ENCODE measurements around the gene HES5. TPM values are rescaled to one million over a fixed set of nuclear protein-coding genes. Genes with fewer than 3 reads are reported as not detected.

HES5 gene
- total RNA-seq, 4 donors from 2014 or later: 0.34 to 2.8 (median 1.8) TPM; not detected in 1

DNA sequence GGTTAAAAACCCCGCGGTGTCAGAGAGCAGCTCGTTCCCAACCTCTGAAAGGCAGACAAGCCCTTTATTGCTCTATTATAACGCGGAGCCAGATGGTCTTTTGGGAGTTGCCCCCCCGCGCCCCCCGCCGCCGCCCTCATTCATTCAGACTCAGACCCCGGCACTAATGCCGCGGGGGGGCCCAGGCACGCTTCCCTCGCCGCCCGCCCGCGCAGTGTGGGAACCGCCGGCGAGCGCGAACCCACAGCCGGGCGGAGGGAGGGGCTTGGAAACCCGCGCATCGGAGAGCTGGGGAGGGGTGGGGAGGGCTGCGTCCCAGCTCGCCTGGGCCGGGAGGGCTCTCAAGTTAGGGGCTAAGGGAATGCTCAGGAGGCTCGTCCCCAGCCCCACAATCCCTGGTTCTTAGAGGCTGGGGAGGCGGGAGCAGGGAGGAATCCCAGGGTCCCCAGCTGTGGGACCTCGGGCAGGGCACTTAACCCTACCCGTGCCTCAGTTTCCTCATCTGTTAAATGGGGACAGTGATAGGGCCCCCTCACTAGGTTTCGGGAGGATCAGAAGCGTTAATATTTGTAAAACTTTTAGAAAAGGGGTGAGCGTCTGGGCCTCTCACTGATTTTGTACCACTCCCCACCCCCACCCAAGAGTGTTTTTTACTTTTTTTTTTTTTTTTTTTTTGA, 10.9 kb upstream of the HES5 start:
- no peaks in the 10 kb centered on the region for H3K27me3 ChIP-seq
- no peak for TF ChIP-seq POLR2A (IDR thresholded peaks at IDR 0.05)
- TF ChIP-seq, protein P1, sequence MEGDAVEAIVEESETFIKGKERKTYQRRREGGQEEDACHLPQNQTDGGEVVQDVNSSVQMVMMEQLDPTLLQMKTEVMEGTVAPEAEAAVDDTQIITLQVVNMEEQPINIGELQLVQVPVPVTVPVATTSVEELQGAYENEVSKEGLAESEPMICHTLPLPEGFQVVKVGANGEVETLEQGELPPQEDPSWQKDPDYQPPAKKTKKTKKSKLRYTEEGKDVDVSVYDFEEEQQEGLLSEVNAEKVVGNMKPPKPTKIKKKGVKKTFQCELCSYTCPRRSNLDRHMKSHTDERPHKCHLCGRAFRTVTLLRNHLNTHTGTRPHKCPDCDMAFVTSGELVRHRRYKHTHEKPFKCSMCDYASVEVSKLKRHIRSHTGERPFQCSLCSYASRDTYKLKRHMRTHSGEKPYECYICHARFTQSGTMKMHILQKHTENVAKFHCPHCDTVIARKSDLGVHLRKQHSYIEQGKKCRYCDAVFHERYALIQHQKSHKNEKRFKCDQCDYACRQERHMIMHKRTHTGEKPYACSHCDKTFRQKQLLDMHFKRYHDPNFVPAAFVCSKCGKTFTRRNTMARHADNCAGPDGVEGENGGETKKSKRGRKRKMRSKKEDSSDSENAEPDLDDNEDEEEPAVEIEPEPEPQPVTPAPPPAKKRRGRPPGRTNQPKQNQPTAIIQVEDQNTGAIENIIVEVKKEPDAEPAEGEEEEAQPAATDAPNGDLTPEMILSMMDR (IDR thresholded peaks at IDR 0.05): no peak
- no peaks in the 10 kb centered on the region for H3K9me3 ChIP-seq
- H3K4me1 ChIP-seq: peaks cover 0 to 5% of the 10 kb centered on the region in 2 donors
- H3K27ac ChIP-seq: no peak overlapping the region
- no peak overlapping the region for H3K4me3 ChIP-seq
- no peaks in the 10 kb centered on the region for H3K36me3 ChIP-seq
- intact Hi-C loops (cut with DNase I; ENCODE audit: low total_unique reads): no loop called here
- DNase-seq: no peak

DNA sequence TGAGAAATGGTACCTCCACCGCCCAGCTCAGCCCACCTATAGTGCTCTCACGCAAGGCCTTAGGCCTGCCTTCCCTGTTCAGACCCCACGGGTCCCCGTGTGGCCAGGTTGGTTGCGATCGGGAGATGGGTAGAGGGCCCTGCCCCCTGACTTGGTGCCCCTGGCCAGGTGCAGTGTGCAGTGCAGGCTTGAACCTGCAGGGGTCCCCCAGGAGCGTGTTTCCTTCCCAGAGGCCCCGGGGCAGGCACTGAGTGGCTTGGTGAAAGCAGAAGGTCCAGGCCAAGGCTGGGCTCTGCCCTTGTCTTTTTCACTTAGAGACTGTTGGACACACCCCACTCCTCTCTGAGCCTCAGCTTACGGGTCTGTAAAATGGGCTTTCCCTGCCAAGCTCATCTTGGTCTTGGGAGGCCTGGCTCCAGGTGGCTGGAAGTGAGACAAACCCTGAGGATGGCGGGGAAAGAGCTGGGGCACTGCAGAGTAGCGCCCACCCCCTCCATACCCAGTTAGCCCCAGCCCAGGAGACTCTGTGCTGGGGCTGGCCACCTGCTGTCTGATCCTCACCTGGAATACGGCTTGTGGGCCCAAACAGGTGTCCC, 9.3 kb upstream of the HES5 start:
- H3K27ac ChIP-seq: no peak overlapping the region
- TF ChIP-seq, protein P1 (IDR thresholded peaks at IDR 0.05): no peak
- no peak for TF ChIP-seq POLR2A (IDR thresholded peaks at IDR 0.05)
- intact Hi-C loops (cut with DNase I; ENCODE audit: low total_unique reads): no loop called here
- no peaks in the 10 kb centered on the region for H3K36me3 ChIP-seq
- peaks cover 0 to 5% of the 10 kb centered on the region in 2 donors for H3K4me1 ChIP-seq
- no peak for DNase-seq
- no peak overlapping the region for H3K4me3 ChIP-seq
- H3K9me3 ChIP-seq: no peaks in the 10 kb centered on the region
- peaks cover 0 to 7% of the 10 kb centered on the region in 2 donors for H3K27me3 ChIP-seq

DNA sequence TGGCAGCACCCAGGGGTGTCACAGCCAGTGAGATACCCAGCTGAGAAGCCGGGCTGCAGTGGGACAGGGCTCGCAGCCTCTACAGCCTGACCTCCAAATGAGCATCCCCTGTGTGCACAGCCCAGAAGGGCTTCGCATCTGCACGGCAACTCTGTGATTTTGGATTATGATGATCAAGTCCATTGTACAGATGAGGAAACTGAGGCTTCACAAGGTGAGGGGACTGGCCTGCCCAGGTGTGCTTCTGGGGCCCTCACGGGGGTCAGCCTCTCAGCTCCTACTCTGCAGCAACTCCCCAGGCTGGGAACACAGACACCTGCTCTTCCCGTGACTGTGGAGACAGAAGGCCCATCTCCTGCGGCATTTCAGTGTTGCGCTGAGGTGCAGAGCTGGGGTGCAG, 8.8 kb upstream of the HES5 start:
- Histone ChIP-seq H3K27ac (no peak overlapping the region), H3K36me3 (no peaks in the 10 kb centered on the region), H3K4me1 (peaks cover 0 to 5% of the 10 kb centered on the region in 2 donors), H3K4me3 (no peak overlapping the region), H3K9me3 (no peaks in the 10 kb centered on the region), H3K27me3 (peaks cover 0 to 7% of the 10 kb centered on the region in 2 donors)
- TF ChIP-seq, protein P1 (IDR thresholded peaks at IDR 0.05): no peak
- TF ChIP-seq POLR2A (IDR thresholded peaks at IDR 0.05): no peak
- no peak for DNase-seq
- intact Hi-C loops (cut with DNase I; ENCODE audit: low total_unique reads): no loop called here

GRCh38 chr1:2538376-2538775, 8.3 kb upstream of the HES5 start:
- Histone ChIP-seq H3K27me3 (peaks cover 0 to 9% of the 10 kb centered on the region in 2 donors), H3K4me1 (peaks cover 0 to 5% of the 10 kb centered on the region in 2 donors), H3K36me3 (no peaks in the 10 kb centered on the region), H3K27ac (no peak overlapping the region), H3K9me3 (no peaks in the 10 kb centered on the region), H3K4me3 (no peak overlapping the region)
- intact Hi-C loops (cut with DNase I; ENCODE audit: low total_unique reads): no loop called here
- TF ChIP-seq POLR2A (IDR thresholded peaks at IDR 0.05): no peak
- TF ChIP-seq, protein P1 (IDR thresholded peaks at IDR 0.05): no peak
- DNase-seq: no peak

DNA sequence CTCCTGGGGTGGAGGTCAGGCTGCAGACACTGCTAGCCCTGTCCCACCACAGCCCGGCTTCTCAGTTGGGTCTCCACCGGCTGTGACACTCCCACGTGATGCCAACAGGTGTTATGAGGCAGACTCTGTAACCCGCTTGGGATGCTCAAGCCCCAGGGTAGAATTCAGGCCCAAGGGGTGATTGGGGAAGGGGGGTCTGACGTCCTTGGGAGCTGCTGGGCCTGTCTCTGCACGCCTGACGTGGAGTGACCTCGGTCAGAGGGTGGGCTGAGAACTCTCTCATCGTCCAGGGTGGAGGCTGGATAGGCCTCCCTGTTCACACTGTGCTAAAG, 7.7 kb upstream of the HES5 start:
- Histone ChIP-seq H3K27ac (no peak overlapping the region), H3K9me3 (no peaks in the 10 kb centered on the region), H3K4me3 (no peak overlapping the region), H3K27me3 (peaks cover under 1 to 15% of the 10 kb centered on the region in 2 donors), H3K4me1 (peaks cover 0 to 5% of the 10 kb centered on the region in 2 donors), H3K36me3 (no peaks in the 10 kb centered on the region)
- DNase-seq: no peak
- no peak for TF ChIP-seq POLR2A (IDR thresholded peaks at IDR 0.05)
- TF ChIP-seq, protein P1 (IDR thresholded peaks at IDR 0.05): no peak
- intact Hi-C loops (cut with DNase I; ENCODE audit: low total_unique reads): no loop called here

All from uterus (tissue), 4 donors.